ENCODE data around the gene EFTUD2. TPM values are rescaled to one million over a fixed set of nuclear protein-coding genes. Genes with fewer than 3 reads are reported as not detected.

The EFTUD2 gene
- total and polyA plus RNA-seq, 2 experiments from 2014 or later = 60.1 to 63.7 TPM

GRCh38 chr17:44911133-44912001 is 12.1 kb upstream of the EFTUD2 start:
- WGBS, 2 experiments (ENCODE audit: low coverage in 1 of 2, low lambda C conversion rate in 2 of 2, missing lambda C conversion rate in 2 of 2) = 24 to 28% methylated on average over 38 to 53 of the region's 56 CpGs
- peak overlapping the region; percentile 41 for H3K4me2 ChIP-seq (ENCODE audit: unreplicated experiment)
- no peak overlapping the region for H3K9ac ChIP-seq
- H3K9me2 ChIP-seq (ENCODE audit: insufficient read depth) = no peaks in the 10 kb centered on the region
- H3K79me2 ChIP-seq (ENCODE audit: insufficient read depth) = no peaks in the 10 kb centered on the region
- H4K20me1 ChIP-seq (ENCODE audit: insufficient read depth) = no peaks in the 10 kb centered on the region
- in situ Hi-C loops (cut with MboI) = no loop called here
- peaks cover 15% of the 10 kb centered on the region for H3K4me1 ChIP-seq (ENCODE audit: insufficient read depth)
- H3K27me3 ChIP-seq (replicated peaks; ENCODE audit: insufficient read depth) = no peaks in the 10 kb centered on the region
- peaks cover 5% of the 10 kb centered on the region; the same call in 1 of the 2 replicates for H3F3A ChIP-seq (ENCODE audit: insufficient read depth)
- peak; percentile 73 for DNase-seq
- H3K9me3 ChIP-seq (ENCODE audit: low read depth) = no peaks in the 10 kb centered on the region
- H3K4me3 ChIP-seq = peak overlapping the region; percentile 22
- no peaks in the 10 kb centered on the region for H3K36me3 ChIP-seq (ENCODE audit: low read depth)
- peak overlapping the region; percentile 62 for H2AFZ ChIP-seq
- H3K27ac ChIP-seq = no peak overlapping the region
- TF ChIP-seq EZH2 (IDR thresholded peaks at IDR 0.05; ENCODE audit: insufficient read depth, poor library complexity, severe bottlenecking) = no peak
- no peak for TF ChIP-seq EZH2phosphoT487 (IDR thresholded peaks at IDR 0.05; ENCODE audit: insufficient read depth, low read depth)

- Histone ChIP-seq H3K27ac (peak overlapping the region; percentile 43; the same call in 1 of the 2 replicates), H3K4me3 (no peak overlapping the region), H3K9me3 (ENCODE audit: low read depth) (no peaks in the 10 kb centered on the region), H3K27me3 (replicated peaks; ENCODE audit: insufficient read depth) (no peaks in the 10 kb centered on the region), H3K4me2 (ENCODE audit: unreplicated experiment) (no peak overlapping the region), H4K20me1 (ENCODE audit: insufficient read depth) (no peaks in the 10 kb centered on the region), H2AFZ (peak overlapping the region; percentile 62; the same call in 1 of the 2 replicates), H3K9ac (no peak overlapping the region), H3K9me2 (ENCODE audit: insufficient read depth) (no peaks in the 10 kb centered on the region), H3K36me3 (ENCODE audit: low read depth) (no peaks in the 10 kb centered on the region), H3K4me1 (ENCODE audit: insufficient read depth) (peaks cover 23% of the 10 kb centered on the region), H3F3A (ENCODE audit: insufficient read depth) (peaks cover 5% of the 10 kb centered on the region; the same call in 1 of the 2 replicates), H3K79me2 (ENCODE audit: insufficient read depth) (no peaks in the 10 kb centered on the region)
- in situ Hi-C loops (cut with MboI) = no loop called here
- no peak for DNase-seq
- WGBS, 2 experiments (ENCODE audit: low coverage in 1 of 2, low lambda C conversion rate in 2 of 2, missing lambda C conversion rate in 2 of 2) = 85 to 90% methylated on average over 13 of the region's 13 CpGs
- TF ChIP-seq EZH2 (IDR thresholded peaks at IDR 0.05; ENCODE audit: insufficient read depth, poor library complexity, severe bottlenecking) (no peak), EZH2phosphoT487 (IDR thresholded peaks at IDR 0.05; ENCODE audit: insufficient read depth, low read depth) (no peak)
Observed at GRCh38 chr17:44910231-44911106, 11.2 kb upstream of the EFTUD2 start.

- TF ChIP-seq EZH2 (IDR thresholded peaks at IDR 0.05; ENCODE audit: insufficient read depth, poor library complexity, severe bottlenecking) = no peak
- TF ChIP-seq EZH2phosphoT487 (IDR thresholded peaks at IDR 0.05; ENCODE audit: insufficient read depth, low read depth) = no peak
- Histone ChIP-seq H3K27me3 (replicated peaks; ENCODE audit: insufficient read depth) (no peaks in the 10 kb centered on the region), H3K9me2 (ENCODE audit: insufficient read depth) (no peaks in the 10 kb centered on the region), H3K79me2 (ENCODE audit: insufficient read depth) (no peaks in the 10 kb centered on the region), H3K9me3 (ENCODE audit: low read depth) (no peaks in the 10 kb centered on the region), H3K9ac (no peak overlapping the region), H2AFZ (no peak overlapping the region; the same call in 1 of the 2 replicates), H3K36me3 (ENCODE audit: low read depth) (no peaks in the 10 kb centered on the region), H3K4me1 (ENCODE audit: insufficient read depth) (peaks cover 29% of the 10 kb centered on the region), H3K4me2 (ENCODE audit: unreplicated experiment) (no peak overlapping the region), H4K20me1 (ENCODE audit: insufficient read depth) (no peaks in the 10 kb centered on the region), H3F3A (ENCODE audit: insufficient read depth) (peaks cover 5% of the 10 kb centered on the region; the same call in 1 of the 2 replicates), H3K4me3 (no peak overlapping the region), H3K27ac (peak overlapping the region; percentile 43)
- in situ Hi-C loops (cut with MboI) = no loop called here
- DNase-seq = peak; percentile 74
- 71 to 72% methylated on average over 11 of the region's 11 CpGs for WGBS, 2 experiments (ENCODE audit: low coverage in 1 of 2, low lambda C conversion rate in 2 of 2, missing lambda C conversion rate in 2 of 2)
Observed at GRCh38 chr17:44909681-44910144, 10.5 kb upstream of the EFTUD2 start.

GRCh38 chr17:44908761-44909326 is 9.6 kb upstream of the EFTUD2 start:
- Histone ChIP-seq H3K9ac (no peak overlapping the region), H3K79me2 (ENCODE audit: insufficient read depth) (no peaks in the 10 kb centered on the region), H4K20me1 (ENCODE audit: insufficient read depth) (no peaks in the 10 kb centered on the region), H3K4me3 (no peak overlapping the region), H3K27ac (peak overlapping the region; percentile 43; the same call in 1 of the 2 replicates), H3F3A (ENCODE audit: insufficient read depth) (peaks cover 5% of the 10 kb centered on the region; the same call in 1 of the 2 replicates), H3K4me1 (ENCODE audit: insufficient read depth) (peaks cover 29% of the 10 kb centered on the region), H2AFZ (no peak overlapping the region), H3K4me2 (ENCODE audit: unreplicated experiment) (no peak overlapping the region), H3K27me3 (replicated peaks; ENCODE audit: insufficient read depth) (no peaks in the 10 kb centered on the region), H3K9me3 (ENCODE audit: low read depth) (no peaks in the 10 kb centered on the region), H3K36me3 (ENCODE audit: low read depth) (no peaks in the 10 kb centered on the region), H3K9me2 (ENCODE audit: insufficient read depth) (no peaks in the 10 kb centered on the region)
- TF ChIP-seq EZH2phosphoT487 (IDR thresholded peaks at IDR 0.05; ENCODE audit: insufficient read depth, low read depth) = no peak
- no peak for TF ChIP-seq EZH2 (IDR thresholded peaks at IDR 0.05; ENCODE audit: insufficient read depth, poor library complexity, severe bottlenecking)
- 93% methylated on average over 9 to 10 of the region's 10 CpGs for WGBS, 2 experiments (ENCODE audit: low coverage in 1 of 2, low lambda C conversion rate in 2 of 2, missing lambda C conversion rate in 2 of 2)
- no peak for DNase-seq
- in situ Hi-C loops (cut with MboI) = no loop called here

Data from GM23248 (cell line).